UCSD-AML1 (cell line): ENCODE measurements around the gene AGTPBP1.
"Not testable (repeated sequence)": the region's sequence is repeated elsewhere in the genome, so short reads cannot be mapped to it uniquely, and the experiment has no call there.

Experiments used
- DNase-seq: peaks from one replicate; lab custom pipeline; 2025; ENCODE audit not compliant: unreplicated experiment; lab: John Stamatoyannopoulos, UW

AGTPBP1 gene, protein sequence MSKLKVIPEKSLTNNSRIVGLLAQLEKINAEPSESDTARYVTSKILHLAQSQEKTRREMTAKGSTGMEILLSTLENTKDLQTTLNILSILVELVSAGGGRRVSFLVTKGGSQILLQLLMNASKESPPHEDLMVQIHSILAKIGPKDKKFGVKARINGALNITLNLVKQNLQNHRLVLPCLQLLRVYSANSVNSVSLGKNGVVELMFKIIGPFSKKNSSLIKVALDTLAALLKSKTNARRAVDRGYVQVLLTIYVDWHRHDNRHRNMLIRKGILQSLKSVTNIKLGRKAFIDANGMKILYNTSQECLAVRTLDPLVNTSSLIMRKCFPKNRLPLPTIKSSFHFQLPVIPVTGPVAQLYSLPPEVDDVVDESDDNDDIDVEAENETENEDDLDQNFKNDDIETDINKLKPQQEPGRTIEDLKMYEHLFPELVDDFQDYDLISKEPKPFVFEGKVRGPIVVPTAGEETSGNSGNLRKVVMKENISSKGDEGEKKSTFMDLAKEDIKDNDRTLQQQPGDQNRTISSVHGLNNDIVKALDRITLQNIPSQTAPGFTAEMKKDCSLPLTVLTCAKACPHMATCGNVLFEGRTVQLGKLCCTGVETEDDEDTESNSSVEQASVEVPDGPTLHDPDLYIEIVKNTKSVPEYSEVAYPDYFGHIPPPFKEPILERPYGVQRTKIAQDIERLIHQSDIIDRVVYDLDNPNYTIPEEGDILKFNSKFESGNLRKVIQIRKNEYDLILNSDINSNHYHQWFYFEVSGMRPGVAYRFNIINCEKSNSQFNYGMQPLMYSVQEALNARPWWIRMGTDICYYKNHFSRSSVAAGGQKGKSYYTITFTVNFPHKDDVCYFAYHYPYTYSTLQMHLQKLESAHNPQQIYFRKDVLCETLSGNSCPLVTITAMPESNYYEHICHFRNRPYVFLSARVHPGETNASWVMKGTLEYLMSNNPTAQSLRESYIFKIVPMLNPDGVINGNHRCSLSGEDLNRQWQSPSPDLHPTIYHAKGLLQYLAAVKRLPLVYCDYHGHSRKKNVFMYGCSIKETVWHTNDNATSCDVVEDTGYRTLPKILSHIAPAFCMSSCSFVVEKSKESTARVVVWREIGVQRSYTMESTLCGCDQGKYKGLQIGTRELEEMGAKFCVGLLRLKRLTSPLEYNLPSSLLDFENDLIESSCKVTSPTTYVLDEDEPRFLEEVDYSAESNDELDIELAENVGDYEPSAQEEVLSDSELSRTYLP

DNA sequence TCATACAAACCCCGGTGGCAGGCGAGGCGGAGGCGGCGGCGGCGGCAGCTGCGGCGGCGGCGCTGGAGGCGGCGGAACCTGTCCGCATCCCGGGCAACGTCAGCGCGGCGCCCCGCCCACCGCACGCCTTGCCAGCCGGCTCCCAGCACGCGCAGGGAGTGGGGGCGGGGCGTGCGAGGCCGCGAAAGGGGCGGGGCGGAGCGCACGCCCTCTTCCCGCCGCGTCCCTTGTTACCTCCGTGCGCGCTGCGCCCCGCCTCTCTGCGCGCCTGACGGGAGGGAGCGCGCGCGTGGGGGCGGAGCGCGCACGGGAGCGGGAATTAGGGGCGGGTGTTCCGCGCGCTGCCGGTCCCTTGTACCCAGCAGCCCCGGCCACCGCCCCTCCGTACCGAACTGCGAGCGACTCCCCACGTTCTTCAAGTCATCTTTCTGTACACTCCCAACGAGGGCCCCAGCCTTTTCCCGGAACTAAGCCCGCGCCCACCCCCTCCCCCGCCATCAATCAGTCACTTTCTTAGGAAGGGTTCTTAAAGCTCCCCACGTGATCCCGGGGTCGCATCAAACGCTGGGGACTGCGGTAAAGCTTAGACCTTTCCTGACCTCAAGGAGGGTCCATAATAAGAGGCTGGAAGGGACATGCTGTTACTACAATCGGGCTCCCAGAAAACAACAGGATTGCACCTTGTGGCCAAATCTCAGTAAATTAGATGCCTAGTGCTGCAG, at the start of gene AGTPBP1:
AGTPBP1 (minus strand) TSS at position 80 of the 722 bp plus-strand sequence. CDS start 29,421 bp downstream, outside the sequence.
- peak; percentile 98 for DNase-seq

DNA sequence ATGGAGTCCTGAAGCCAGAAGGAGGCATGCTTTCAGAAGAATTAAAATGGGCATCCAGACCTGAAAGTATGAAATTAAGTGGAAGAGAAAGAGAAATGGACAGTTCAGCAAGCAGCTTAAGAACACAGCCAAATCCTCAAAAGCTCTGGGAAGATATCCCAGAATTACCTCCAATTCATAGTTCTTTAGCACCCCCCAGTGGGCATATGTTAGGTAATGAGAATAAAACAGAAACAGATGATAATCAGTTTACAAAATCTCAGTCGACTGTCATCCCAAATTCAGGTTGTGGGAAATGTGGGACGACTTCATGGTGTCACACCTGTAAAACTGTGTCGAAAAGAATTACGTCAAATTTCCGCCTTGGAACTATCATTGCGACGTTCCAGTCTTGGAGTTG, 44.4 kb upstream of the AGTPBP1 start:
- DNase-seq = not testable (repeated sequence)

DNA sequence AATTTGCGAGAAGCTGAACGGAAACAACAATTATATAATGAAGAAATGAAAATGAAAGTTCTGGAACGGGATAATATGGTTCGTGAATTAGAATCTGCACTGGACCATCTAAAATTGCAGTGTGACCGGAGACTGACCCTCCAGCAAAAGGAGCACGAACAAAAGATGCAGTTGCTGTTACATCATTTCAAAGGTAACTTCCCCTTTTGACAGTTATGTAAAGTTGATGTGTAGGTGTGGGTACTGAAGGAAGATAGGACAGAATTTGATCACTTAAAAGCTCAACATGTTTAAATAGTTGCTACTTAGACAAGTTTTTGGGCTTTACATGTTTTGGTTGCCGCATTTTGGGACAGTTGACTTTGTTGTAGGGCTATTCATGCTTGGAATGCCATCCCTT, 32.1 kb upstream of the AGTPBP1 start:
- not testable (repeated sequence) for DNase-seq

DNA sequence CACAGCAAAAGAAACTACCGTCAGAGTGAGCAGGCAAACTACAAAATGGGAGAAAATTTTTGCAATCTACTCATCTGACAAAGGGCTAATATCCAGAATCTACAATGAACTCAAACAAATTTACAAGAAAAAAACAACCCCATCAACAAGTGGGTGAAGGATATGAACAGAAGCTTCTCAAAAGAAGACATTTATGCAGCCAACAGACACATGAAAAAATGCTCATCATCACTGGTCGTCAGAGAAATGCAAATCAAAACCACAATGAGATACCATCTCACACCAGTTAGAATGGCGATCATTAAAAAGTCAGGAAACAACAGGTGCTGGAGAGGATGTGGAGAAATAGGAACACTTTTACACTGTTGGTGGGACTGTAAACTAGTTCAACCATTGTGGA, 20.0 kb upstream of the AGTPBP1 start:
- DNase-seq = not testable (repeated sequence)

DNA sequence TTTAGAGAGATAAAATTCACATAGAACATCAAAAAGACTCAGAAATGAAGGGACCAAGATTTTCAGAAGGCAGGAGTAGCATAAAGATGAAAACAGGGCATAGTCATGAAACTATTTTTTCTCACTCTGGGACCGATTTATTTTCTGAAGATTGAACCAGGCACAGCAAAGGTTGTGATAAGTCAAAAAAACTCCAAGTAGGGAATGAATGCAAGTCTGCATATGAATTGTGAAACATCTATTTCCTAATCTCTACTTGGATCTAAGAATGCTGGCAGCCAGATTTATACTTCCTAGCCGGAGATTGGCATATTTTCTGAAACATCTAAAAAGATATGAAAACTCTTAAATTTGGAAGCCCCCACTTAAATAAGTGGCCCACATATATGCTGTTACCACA, 16.0 kb upstream of the AGTPBP1 start:
- not testable (repeated sequence) for DNase-seq

DNA sequence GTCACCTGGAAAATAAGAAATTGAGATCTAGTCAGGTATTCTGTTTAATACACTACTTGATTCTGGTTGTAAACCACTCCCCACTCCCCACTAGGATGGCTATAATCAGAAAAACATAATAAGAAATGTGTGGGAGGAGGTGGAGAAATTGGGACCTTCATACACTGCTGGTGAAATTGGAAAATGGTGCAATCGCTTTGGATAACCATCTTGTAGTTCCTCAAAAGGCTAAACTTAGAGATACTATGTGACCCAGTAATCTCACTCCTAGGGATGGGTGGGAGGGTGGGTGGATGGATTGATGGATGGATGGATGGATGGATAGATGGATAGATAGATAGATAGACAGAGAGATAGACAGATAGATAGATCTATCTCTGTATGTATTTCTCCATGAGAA, 14.5 kb upstream of the AGTPBP1 start:
- DNase-seq = not testable (repeated sequence)

DNA sequence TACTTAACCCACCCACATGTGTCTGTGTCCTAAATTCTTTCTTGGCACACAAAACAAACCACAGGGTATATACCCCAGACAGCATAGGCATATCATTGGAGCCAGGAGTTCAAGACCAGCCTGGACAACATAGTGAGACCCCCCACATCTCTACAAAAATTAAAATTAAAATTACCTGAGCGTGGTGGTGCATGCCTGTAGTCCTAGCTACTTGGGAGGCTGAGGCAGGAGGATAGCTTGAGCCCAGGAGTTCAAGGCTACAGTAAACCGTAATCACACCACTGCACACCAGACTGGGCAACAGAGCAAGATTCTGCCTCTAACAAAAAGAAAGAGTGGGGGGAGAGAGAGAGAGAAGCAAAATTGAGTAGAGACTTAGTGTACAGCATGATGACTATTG, 4.6 kb upstream of the AGTPBP1 start:
- DNase-seq = no peak

DNA sequence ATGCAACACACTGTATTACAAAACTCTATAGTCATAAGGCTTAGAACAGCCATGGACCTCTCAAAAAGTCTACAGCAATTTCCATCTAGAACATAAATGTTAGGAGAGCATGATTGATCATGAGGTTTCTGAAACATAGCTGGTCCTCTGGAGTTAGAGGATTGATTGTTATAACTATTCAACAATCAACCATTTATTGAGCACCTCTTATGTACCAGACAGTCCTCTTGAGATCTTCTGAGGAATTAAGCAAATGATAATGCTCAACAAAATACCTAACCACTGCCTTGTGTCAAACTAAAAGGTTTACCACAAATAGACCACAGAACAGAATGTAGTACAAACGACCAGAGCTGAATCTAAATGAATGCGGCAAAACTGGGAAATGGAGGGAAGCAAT, 3.4 kb upstream of the AGTPBP1 start:
- no peak for DNase-seq

DNA sequence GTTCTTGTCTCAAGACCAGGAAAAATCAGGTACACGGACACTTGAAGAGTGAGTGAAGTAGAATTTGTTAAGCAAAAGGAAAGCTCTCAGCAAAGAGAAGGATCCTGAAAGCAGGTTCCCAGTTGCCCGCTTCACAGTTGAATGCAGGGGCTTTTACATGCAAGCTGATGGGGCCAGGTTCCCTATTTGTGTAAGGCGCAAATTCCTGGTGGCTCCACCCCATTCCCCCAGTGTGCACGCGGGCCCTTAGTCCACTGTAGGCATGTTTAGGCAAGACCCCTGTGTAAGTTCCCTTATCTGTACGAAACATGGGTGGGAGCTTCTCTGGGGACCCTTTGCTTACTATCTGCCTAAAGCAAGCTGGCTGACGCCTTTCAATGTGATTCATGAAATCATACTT, 2.7 kb upstream of the AGTPBP1 start:
- DNase-seq = no peak

DNA sequence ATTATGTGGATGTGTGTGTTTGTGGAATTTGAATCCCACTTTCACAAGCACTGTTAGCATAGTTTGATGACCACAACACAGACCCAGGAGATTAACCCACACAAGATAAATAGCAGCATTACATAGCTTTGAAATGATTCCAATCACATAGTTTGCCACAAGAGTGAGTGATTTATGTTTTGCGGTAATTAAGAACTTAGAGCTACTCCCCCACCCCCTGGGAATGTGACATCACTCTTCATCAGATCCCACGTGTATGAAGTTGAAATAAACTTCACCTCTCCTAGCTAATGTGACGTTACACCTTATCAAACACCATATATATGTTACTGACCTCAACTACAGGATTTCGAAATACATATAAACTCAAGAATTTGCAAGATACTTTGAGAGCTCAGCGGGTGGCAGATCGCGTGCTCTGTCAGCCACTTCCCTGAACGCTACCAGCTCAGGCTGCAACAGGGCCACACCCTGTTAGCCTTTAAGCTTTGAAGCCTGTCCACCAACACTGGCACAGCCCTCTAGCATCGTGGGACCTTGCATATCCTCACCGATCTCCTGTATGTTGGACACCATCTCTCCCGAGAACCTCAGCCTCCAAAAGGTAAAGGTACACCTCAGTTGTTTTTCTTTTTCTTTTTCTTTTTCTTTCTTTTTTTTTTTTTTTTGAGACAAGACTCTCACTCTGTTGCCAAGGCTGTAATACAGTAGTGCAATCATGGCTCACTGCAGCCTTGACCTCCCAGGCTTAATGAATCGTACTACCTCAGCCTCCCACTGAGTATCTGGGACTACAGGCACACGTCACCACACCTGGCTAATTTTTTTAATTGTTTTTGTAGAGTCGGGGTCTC, 1.7 kb upstream of the AGTPBP1 start:
- no peak for DNase-seq

DNA sequence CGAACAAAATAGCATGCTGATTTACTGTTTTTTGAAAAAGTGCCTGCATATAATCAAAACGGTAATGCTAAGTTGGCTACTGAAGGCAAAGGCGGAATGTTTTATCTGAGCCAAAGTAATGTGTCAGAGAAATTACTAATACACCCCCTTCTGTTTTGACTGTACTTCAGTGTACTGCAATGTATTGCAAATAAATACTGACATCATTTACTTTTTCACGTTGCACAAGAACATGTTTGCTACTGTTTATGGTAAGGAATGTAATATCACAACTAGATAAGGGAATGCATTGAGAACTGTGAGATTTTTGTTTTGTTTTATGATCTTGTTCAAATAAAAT, 813 bp upstream of the AGTPBP1 start:
- DNase-seq = no peak

DNA sequence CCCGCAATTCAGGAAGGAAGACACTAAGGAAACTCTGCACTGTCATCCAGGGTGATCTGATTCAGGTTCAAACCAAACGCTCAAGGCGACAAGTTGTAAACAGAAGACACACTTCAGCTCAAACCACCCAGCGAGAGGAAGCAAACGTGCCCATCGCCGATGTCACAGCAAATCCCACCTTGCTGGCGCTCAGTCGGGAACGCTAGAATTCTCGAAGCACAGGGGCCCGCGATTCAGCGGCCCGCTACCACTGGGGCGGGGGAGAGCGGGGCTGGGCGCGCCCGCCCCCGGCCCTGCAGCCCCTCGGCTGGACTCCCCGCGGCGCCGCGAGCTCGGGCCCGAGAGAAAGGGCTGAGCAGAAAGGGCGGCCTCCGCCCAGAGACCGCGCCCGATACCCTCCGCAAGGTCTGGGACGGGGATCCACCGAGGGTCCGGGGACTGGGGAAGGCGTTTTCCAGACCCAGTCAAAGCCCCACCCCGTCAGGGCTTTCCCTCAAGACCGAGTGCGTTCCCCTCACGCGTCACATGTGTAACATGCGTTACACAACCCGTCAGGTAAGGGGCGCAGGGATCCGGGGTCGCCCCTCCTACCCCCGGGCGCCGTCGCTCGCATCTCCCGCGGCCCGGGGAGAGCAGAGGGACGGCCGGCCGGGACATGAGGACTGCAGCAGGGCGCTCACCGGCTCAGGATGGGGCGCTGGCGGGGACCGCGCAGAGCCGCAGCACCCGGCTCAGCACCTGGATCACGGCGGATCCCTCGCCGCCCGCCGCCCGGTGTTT, 469 bp downstream of the AGTPBP1 start:
- peak; percentile 65 for DNase-seq

DNA sequence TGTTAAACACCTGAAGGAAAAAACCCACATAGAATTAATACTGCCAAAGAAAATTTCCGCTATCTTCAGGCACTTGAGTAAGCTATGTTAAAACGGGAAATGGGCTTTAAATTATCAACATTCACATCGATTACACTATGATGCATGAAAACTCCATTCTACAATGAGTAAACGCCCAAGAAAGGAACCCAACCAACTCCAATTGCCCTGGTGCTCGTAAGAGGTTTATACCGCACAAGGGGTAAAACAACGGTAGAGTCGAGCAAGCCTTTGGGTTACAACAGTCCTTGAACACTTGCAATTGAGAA, 1.0 kb downstream of the AGTPBP1 start:
- DNase-seq = no peak

DNA sequence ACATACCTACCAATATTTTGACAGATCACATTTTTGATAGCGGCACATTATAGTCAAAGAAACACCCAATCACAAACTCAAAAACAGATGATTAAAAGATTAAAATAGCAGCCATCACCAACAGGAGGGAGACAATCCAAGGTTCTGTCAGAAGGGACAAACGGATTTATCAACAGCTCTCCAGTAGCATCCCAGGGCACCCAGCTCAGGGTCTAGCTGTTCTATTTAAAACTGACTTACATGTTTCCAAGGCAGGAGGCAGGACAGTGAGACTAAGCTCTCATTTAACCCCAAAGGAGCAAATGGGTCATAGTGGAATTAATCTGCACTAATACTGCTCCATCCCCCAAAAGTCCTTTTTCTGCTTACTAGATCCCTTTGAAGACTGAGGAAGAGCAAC, 3.2 kb downstream of the AGTPBP1 start:
- DNase-seq = no peak

DNA sequence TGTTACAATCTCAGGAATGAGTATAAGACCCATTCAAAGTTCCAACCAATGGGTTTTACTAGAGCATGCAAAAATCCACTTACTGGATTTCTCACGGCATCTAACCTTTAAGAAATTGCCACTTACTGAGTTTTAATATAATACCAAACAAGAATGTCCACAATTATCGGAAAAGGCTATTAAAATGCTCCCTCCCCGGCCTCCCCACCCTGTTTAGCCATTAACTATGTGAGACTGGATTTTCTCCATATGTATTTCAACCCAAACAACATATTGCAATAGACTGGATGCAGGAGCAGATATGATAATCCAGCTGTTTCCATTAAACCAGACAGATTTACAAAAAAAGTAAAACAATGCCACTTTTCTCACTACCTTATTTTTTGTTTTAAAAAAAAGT, 4.1 kb downstream of the AGTPBP1 start:
- DNase-seq = no peak

DNA sequence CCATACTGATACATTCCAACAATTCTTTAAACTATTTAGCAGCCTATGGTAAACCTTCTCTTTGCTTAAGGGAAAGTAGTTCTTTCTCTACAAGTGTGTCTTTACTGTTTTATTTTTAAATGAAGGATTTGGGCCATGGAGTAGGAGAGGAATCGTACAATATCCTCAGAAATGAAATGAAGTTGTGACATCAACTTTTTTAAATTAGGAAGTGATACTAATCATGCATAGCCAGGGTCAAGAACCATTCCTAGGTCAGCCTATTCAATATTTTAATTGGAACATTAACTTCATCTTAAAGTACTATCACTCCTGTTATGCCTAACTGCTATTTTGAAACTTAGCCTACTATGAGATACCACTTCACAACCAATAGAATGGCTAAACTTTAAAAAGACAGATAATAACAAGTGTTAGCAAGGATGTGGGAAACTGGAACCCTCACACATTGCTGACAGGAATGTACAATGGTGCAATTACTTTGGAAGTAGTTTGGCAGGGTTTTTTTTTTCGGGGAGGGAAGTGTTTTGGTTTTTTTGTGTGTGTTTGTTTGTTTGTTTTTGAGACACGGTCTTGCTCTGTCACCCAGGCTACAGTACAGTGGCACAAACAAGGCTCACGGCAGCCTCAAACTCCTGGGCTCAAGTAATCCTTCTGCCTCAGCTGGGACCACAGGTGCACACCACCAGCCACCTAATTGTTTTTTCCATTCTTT, 10.7 kb downstream of the AGTPBP1 start:
- no peak for DNase-seq

DNA sequence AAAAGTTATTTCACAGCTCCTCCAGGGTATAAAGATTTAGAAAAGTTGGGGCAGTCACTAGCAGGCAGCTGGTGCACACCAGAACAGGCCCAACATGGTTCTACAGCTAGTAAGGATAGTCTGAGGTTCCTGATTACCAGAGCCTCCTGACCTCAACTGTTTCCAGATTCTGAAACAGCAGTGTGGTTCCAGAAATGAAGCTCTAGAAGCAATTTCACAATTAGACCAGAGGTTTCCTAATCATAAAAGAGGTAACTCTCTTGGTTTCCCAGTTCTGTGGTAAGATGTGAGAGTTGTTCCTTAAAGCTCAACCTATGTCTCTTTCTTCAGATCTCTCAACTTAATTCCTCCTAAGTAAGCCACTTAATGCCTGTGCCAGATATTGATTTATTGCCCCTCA, 11.9 kb downstream of the AGTPBP1 start:
- DNase-seq = no peak

DNA sequence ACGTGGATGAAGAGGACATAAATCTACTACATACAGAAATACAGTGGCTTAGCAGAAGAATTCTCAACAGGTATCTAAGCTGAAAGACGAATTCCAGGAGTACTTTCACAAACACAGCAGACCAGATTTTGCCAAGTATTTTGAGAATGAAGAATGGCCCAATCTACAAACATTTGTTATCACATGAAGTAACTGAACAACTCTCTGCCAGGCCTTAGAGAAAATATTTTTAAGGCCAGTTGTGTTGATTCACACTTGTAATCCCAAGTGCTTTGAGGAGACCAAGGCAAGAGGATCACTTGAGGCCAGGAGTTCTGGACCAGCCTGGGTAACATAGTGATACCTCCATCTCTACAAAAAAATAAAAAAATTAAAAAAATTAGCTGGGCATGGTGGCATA, 14.3 kb downstream of the AGTPBP1 start:
- no peak for DNase-seq

DNA sequence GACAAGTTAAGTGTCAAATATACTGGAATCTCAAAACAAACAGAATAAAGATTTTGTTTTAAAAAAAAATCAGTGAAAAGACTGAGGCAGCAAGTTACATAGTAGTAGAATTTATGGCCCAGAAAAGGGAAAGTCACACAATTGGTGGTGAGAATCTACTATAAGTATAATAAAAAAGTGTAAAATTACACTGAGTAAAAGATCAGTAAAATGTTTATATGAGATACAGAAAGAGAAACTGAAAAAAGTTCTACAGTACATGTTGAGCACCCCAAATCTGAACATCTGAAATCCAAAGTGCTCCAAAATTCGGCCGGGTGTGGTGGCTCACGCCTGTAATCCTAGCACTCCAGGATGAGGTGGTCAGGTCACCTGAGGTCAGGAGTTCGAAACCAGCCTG, 15.0 kb downstream of the AGTPBP1 start:
- no peak for DNase-seq
